K562 (cell line): Measurements from ENCODE around the gene OR5T3. TPM values are rescaled to one million over a fixed set of nuclear protein-coding genes. Genes with fewer than 3 reads are reported as not detected.

ENCODE experiments used
- ATAC-seq: fragments of 200-7000 bp; cut with Tn5 transposase; 3 replicates; pipeline ENCODE4 v1.9.1; 2020; ENCODE audit warnings: moderate library complexity
- Bru-seq: library from RNA; stranded (reverse); fragments of 400-500 nt; gene quantifications from one replicate; lab custom pipeline; 2021; lab: Mats Ljungman, UMichigan
- BruChase-seq, 2 experiments: library from RNA; stranded (reverse); fragments of 400-500 nt; gene quantifications; one replicate each; lab custom pipeline; 2021; lab: Mats Ljungman, UMichigan
- BruUV-seq: library from RNA; stranded (reverse); fragments of 400-500 nt; replicated peaks from 2 replicates; lab custom pipeline; 2021; lab: Mats Ljungman, UMichigan
- CTCF ChIA-PET: fragments of 300-600 bp; formaldehyde crosslinking; extraction: SDS; loops from one replicate; lab custom pipeline; 2021; ENCODE audit warnings: low intra/inter-chr PET ratio; lab: Yijun Ruan, JAX
- POLR2A ChIA-PET: fragments of 300-600, 350-650 bp; sonication (Branson Sonifier 250); formaldehyde crosslinking; extraction: SDS; loops from one replicate; lab custom pipeline; 2021; ENCODE audit warnings: antibody characterized with exemption, inconsistent platforms; lab: Yijun Ruan, JAX
- DNase-seq, 4 experiments: peaks; one replicate each; pipeline versions ENCODE4 v3.0.0 to v3.0.0-alpha.2; 2011 to 2018; ENCODE audit warnings: low spot score in 3 of 4, mixed read lengths in 3 of 4; ENCODE audit errors: extremely low read depth in 1 of 4
- FAIRE-seq: peaks from 2 replicates; lab custom pipeline; 2011; peaks lifted over from hg19 to GRCh38; lab: Jason Lieb, UNC
- H2AFZ ChIP-seq: 2 replicates; pipeline ENCODE4 v1.6.0; 2011; ENCODE audit warnings: low read depth, low read length, control low read depth, inconsistent platforms
- H3K27ac ChIP-seq: fragments of 200-600 bp; 3 replicates; pipeline ENCODE4 v1.8.0; 2011; ENCODE audit warnings: low read depth, mild to moderate bottlenecking, control low read depth, inconsistent platforms, low read length, moderate library complexity, mixed read lengths; ENCODE audit errors: extremely low read depth
- H3K27me3 ChIP-seq, 2 experiments: fragments of 300-600 bp in 1 of 2; 2 replicates in 1 of 2; 3 replicates in 1 of 2; pipeline versions ENCODE4 v1.6.0 to v1.8.0; 2011; ENCODE audit warnings: inconsistent platforms in 2 of 2, low read length in 2 of 2, mild to moderate bottlenecking in 1 of 2, mixed read lengths in 1 of 2, moderate library complexity in 1 of 2; ENCODE audit not compliant: control insufficient read depth in 2 of 2, insufficient read depth in 2 of 2
- H3K36me3 ChIP-seq: fragments of 300-600 bp; 3 replicates; pipeline ENCODE4 v1.8.0; 2011; ENCODE audit warnings: mild to moderate bottlenecking, low read length, inconsistent platforms; ENCODE audit not compliant: control insufficient read depth, insufficient read depth
- H3K4me1 ChIP-seq, 2 experiments: fragments of 200-600 bp in 1 of 2; replicated peaks in 1 of 2; 2 replicates in 1 of 2; 3 replicates in 1 of 2; pipeline versions ENCODE4 v1.5.1 to v1.8.0; 2011; ENCODE audit warnings: inconsistent platforms in 2 of 2, low read length in 2 of 2, mild to moderate bottlenecking in 1 of 2, mixed read lengths in 1 of 2, moderate library complexity in 1 of 2; ENCODE audit not compliant: control insufficient read depth in 2 of 2, insufficient read depth in 2 of 2
- H3K4me2 ChIP-seq: 2 replicates; pipeline ENCODE4 v1.6.1; 2011; ENCODE audit warnings: low read length, control low read depth, inconsistent platforms, mixed read lengths; ENCODE audit not compliant: insufficient read depth
- H3K4me3 ChIP-seq: fragments of 200-600 bp; sonication (generic), shearing (Covaris generic); 2 replicates; pipeline ENCODE4 v1.5.1; 2016; ENCODE audit warnings: control low read depth, inconsistent platforms
- H3K79me2 ChIP-seq: fragments of 200-600 bp; 3 replicates; pipeline ENCODE4 v1.8.0; 2011; ENCODE audit warnings: low read length, inconsistent platforms; ENCODE audit not compliant: control insufficient read depth, insufficient read depth
- H3K9ac ChIP-seq, 2 experiments: 2 replicates each; pipeline versions ENCODE4 v1.6.0 to v1.6.1; 2011; ENCODE audit warnings: low read depth in 2 of 2, low read length in 2 of 2, control low read depth in 1 of 2, inconsistent platforms in 1 of 2, mild to moderate bottlenecking in 1 of 2, mixed read lengths in 1 of 2; ENCODE audit not compliant: insufficient read depth in 1 of 2
- H3K9me1 ChIP-seq: one replicate; pipeline ENCODE4 v1.6.0; 2011; ENCODE audit warnings: inconsistent platforms, mild to moderate bottlenecking, low read length, moderate library complexity; ENCODE audit not compliant: control insufficient read depth, insufficient read depth
- H3K9me3 ChIP-seq: replicated peaks from 2 replicates; pipeline ENCODE4 v1.5.1; 2011; ENCODE audit warnings: low read depth, low read length, inconsistent platforms; ENCODE audit not compliant: control insufficient read depth, insufficient read depth
- H4K20me1 ChIP-seq: replicated peaks from 2 replicates; pipeline ENCODE4 v1.6.1; 2011; ENCODE audit warnings: low read length, inconsistent platforms, mixed read lengths; ENCODE audit not compliant: control insufficient read depth, insufficient read depth
- BACH1 ChIP-seq: fragments of 200-800 bp; sonication (Bioruptor generic); IDR thresholded peaks from 2 replicates; pipeline ENCODE4 v1.6.1; 2016; ENCODE audit warnings: missing genetic modification characterization, missing compliant biosample characterization
- CHD4 ChIP-seq: fragments of 200-600 bp; sonication (generic); IDR thresholded peaks from 3 replicates; pipeline ENCODE4 v1.6.1; 2012; ENCODE audit warnings: low read depth, mild to moderate bottlenecking, mixed read lengths, low read length, inconsistent platforms; ENCODE audit not compliant: insufficient read depth, insufficient replicate concordance, poor library complexity, severe bottlenecking
- CTBP1 ChIP-seq: fragments of 450-650 bp; IDR thresholded peaks from 2 replicates; pipeline ENCODE4 v1.6.1; 2016; ENCODE audit warnings: borderline replicate concordance
- E2F6 ChIP-seq, 2 experiments: IDR thresholded peaks; 2 replicates each; pipeline ENCODE4 v1.6.1; 2011; ENCODE audit warnings: borderline replicate concordance in 1 of 2, control low read depth in 1 of 2, low read depth in 1 of 2, low read length in 1 of 2, mild to moderate bottlenecking in 1 of 2, mixed read lengths in 1 of 2, moderate library complexity in 1 of 2; ENCODE audit not compliant: insufficient read depth in 1 of 2, insufficient read length in 1 of 2, poor library complexity in 1 of 2, severe bottlenecking in 1 of 2; ENCODE audit errors: extremely low read depth in 1 of 2
- HMBOX1 ChIP-seq: sonication (generic); IDR thresholded peaks from 2 replicates; pipeline ENCODE4 v1.6.1; 2016
- MIER1 ChIP-seq: fragments of 450-650 bp; IDR thresholded peaks from 2 replicates; pipeline ENCODE4 v1.6.1; 2016; ENCODE audit warnings: antibody characterized with exemption, mild to moderate bottlenecking, low read depth
- RBM22 ChIP-seq: fragments of 200-400 bp; formaldehyde crosslinking; IDR thresholded peaks from 2 replicates; pipeline ENCODE4 v1.6.1; 2018; ENCODE audit warnings: low read length, low read depth; ENCODE audit not compliant: poor library complexity, severe bottlenecking
- SIRT6 ChIP-seq: IDR thresholded peaks from one replicate; pipeline ENCODE4 v1.6.1; 2012; ENCODE audit warnings: low read depth, mild to moderate bottlenecking, control low read depth, inconsistent platforms, low read length, moderate library complexity
- SRSF1 ChIP-seq: fragments of 200-400 bp; formaldehyde crosslinking; IDR thresholded peaks from 2 replicates; pipeline ENCODE4 v1.6.1; 2017; ENCODE audit warnings: mild to moderate bottlenecking, low read depth, low read length, moderate library complexity
- TAF7 ChIP-seq: fragments of 450-650 bp; IDR thresholded peaks from 2 replicates; pipeline ENCODE4 v1.6.1; 2016; ENCODE audit warnings: missing genetic modification characterization, missing compliant biosample characterization
- TRIM28 ChIP-seq: fragments of 450-650 bp; IDR thresholded peaks from 2 replicates; pipeline ENCODE4 v1.6.1; 2017
- ZNF263 ChIP-seq: sonication (generic); formaldehyde crosslinking; IDR thresholded peaks from 2 replicates; pipeline ENCODE4 v1.8.0; 2022; ENCODE audit warnings: mild to moderate bottlenecking, missing genetic modification reagents, borderline replicate concordance
- ZNF699 ChIP-seq: fragments of 250-450 bp; sonication (Bioruptor Pico); IDR thresholded peaks from 2 replicates; pipeline ENCODE4 v1.8.0; 2021; ENCODE audit warnings: mild to moderate bottlenecking, moderate library complexity; ENCODE audit not compliant: insufficient replicate concordance
- in situ Hi-C: fragments of 300-500 bp; cut with MboI; formaldehyde crosslinking; loops from 4 replicates; pipeline ENCODE4 v1.15.0; 2018; ENCODE audit warnings: inconsistent platforms, mixed read lengths
- intact Hi-C: fragments of 100-400 bp; cut with micrococcal nuclease; formaldehyde crosslinking; loops from 2 replicates; pipeline ENCODE4 v1.14.2; 2022
- long read RNA-seq, 3 experiments: library from polyadenylated mRNA in 2 of 3; library from RNA in 1 of 3; unstranded in 2 of 3; stranded (forward) in 1 of 3; transcript quantifications; one replicate each; pipeline ENCODE4 v2.0.0, GENCODE V29; 2019 to 2022
- polyA minus RNA-seq, 3 experiments: library from RNA; depleted of rRNA, polyadenylated mRNA; stranded (reverse); fragments of >200 nt; gene quantifications; 2 replicates each; pipeline ENCODE4 v1.2.3, GENCODE V29; 2011
- polyA plus RNA-seq, 8 experiments: library from polyadenylated mRNA; depleted of rRNA in 4 of 8; stranded (reverse) in 5 of 8; unstranded in 3 of 8; fragments of >200 nt; fragmentation: Nextera tagmentation in 2 of 8; fragmentation: Illumina TruSeq in 1 of 8; extraction: Ambion mirVana in 2 of 8; extraction: Trizol in 1 of 8; gene quantifications; 2 replicates each; pipeline versions ENCODE4 v1.2.1 to v1.2.3, GENCODE V29; 2011 to 2014; ENCODE audit warnings: inconsistent platforms in 1 of 8, missing spikeins in 1 of 8
- total RNA-seq, 7 experiments: library from RNA; depleted of rRNA in 6 of 7; stranded (reverse); fragments of >200 nt in 6 of 7; fragmentation: Illumina TruSeq in 2 of 7; extraction: Trizol in 2 of 7; gene quantifications; 2 replicates each; pipeline versions ENCODE4 v1.2.1 to v1.2.3, GENCODE V29; 2011 to 2021; ENCODE audit warnings: low replicate concordance in 1 of 7

The OR5T3 gene
- total RNA-seq (2011; cell fraction: chromatin; rRNA removed; ENCODE audit: low replicate concordance) = not detected in 2 replicates
- not detected in 2 replicates for total RNA-seq (2011; cell fraction: nucleolus; rRNA removed)
- not detected in 2 replicates for total RNA-seq (2011; cell fraction: nucleoplasm; rRNA removed)
- total RNA-seq (2014; rRNA removed) (not detected in 2 replicates), total RNA-seq (2014; rRNA removed; fragmentation: Illumina TruSeq; extraction: Trizol) (not detected in 2 replicates), total RNA-seq (2015; rRNA removed; fragmentation: Illumina TruSeq; extraction: Trizol) (not detected in 2 replicates), total RNA-seq (2021) (not detected in 2 replicates), polyA plus RNA-seq (2011; rRNA removed) (not detected in 2 replicates), polyA plus RNA-seq (2014; fragmentation: Illumina TruSeq; extraction: Trizol) (not detected in 2 replicates), polyA plus RNA-seq (2014; fragmentation: Nextera tagmentation; extraction: Ambion mirVana) (not detected), polyA plus RNA-seq (2014; rRNA removed) (not detected in 2 replicates), polyA minus RNA-seq (2011; rRNA and poly(A)+ RNA removed) (not detected in 2 replicates), Bru-seq, nascent RNA (not detected), BruChase-seq, experiment 1, labeled RNA remaining after a 2-hour chase (not detected), BruChase-seq, experiment 2, labeled RNA remaining after a 6-hour chase (not detected)
- polyA plus RNA-seq (2011; cell fraction: cytosol; rRNA removed) = not detected in 2 replicates
- not detected in 2 replicates for polyA plus RNA-seq (2011; cell fraction: nucleus; rRNA removed)
- not detected in 2 replicates for polyA plus RNA-seq (2012)
- not detected in 2 replicates for polyA minus RNA-seq (2011; cell fraction: cytosol; rRNA and poly(A)+ RNA removed)
- polyA minus RNA-seq (2011; cell fraction: nucleus; rRNA and poly(A)+ RNA removed) = not detected in 2 replicates
- long read RNA-seq, experiment 1 = 0 reads
- long read RNA-seq, experiment 2 = 0 reads
- long read RNA-seq, experiment 3 = 0 reads

- ATAC-seq (no peak), FAIRE-seq (no peak), DNase-seq (no peak)
- ChIA-PET CTCF (no interaction called here), POLR2A (no interaction called here)
- Histone ChIP-seq H2AFZ (no peak within 1 kb of the TSS), H3K9ac (no peak within 1 kb of the TSS), H3K4me1 (no peaks in the 10 kb centered on the region), H3K27me3 (no peaks in the 10 kb centered on the region), H3K9me1 (no peaks in the 10 kb centered on the region), H3K4me2 (no peak within 1 kb of the TSS), H4K20me1 (no peaks in the 10 kb centered on the region), H3K27ac (no peak within 1 kb of the TSS), H3K9me3 (no peaks in the 10 kb centered on the region; the same call in 1 of the 2 replicates), H3K4me3 (no peak within 1 kb of the TSS), H3K36me3 (no peaks in the 10 kb centered on the region), H3K79me2 (no peaks in the 10 kb centered on the region)
- intact Hi-C loops = no loop called here
- BruUV-seq = no TSS peak
- in situ Hi-C loops = no loop called here
- no peak for TF ChIP-seq MIER1
- no peak for TF ChIP-seq ZNF699 (CRISPR knock-in tag)
- no peak for TF ChIP-seq BACH1 (tag)
- TF ChIP-seq ZNF263 (CRISPR knock-in tag) = no peak
- TF ChIP-seq SIRT6 = no peak
- TF ChIP-seq TAF7 = no peak
- no peak for TF ChIP-seq CHD4
- no peak for TF ChIP-seq TRIM28
- no peak for TF ChIP-seq CTBP1
- no peak for TF ChIP-seq HMBOX1
- no peak for TF ChIP-seq RBM22
- TF ChIP-seq SRSF1 = no peak
- TF ChIP-seq E2F6 (IDR thresholded peaks at IDR 0.05; ENCODE audit: borderline replicate concordance in 1 of 2, extremely low read depth in 1 of 2, insufficient read depth in 1 of 2, insufficient read length in 1 of 2, low read depth in 1 of 2, low read length in 1 of 2, poor library complexity in 1 of 2, severe bottlenecking in 1 of 2) = no peak
Measured at GRCh38 chr11:56251954-56252353, at the start of gene OR5T3. TSS of gene OR5T3 (plus strand) at chr11:56252254. CDS start at chr11:56252254, 0 bp downstream.
